Stimulated activated CD4-positive, alpha-beta T cell treated with anti-CD3 and anti-CD28 coated beads, TNF-alpha, amount 100 ng/mL, for 24 hours (primary cell): ENCODE measurements around the gene S100A5.
"Not testable (repeated sequence)": the region's sequence is repeated elsewhere in the genome, so short reads cannot be mapped to it uniquely, and the experiment has no call there.

Experiments
- DNase-seq, 3 experiments: peaks; one replicate each; pipeline ENCODE4 v3.0.0-alpha.2; 2020; ENCODE audit warnings: low read depth in 3 of 3

Gene S100A5, protein sequence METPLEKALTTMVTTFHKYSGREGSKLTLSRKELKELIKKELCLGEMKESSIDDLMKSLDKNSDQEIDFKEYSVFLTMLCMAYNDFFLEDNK

DNA sequence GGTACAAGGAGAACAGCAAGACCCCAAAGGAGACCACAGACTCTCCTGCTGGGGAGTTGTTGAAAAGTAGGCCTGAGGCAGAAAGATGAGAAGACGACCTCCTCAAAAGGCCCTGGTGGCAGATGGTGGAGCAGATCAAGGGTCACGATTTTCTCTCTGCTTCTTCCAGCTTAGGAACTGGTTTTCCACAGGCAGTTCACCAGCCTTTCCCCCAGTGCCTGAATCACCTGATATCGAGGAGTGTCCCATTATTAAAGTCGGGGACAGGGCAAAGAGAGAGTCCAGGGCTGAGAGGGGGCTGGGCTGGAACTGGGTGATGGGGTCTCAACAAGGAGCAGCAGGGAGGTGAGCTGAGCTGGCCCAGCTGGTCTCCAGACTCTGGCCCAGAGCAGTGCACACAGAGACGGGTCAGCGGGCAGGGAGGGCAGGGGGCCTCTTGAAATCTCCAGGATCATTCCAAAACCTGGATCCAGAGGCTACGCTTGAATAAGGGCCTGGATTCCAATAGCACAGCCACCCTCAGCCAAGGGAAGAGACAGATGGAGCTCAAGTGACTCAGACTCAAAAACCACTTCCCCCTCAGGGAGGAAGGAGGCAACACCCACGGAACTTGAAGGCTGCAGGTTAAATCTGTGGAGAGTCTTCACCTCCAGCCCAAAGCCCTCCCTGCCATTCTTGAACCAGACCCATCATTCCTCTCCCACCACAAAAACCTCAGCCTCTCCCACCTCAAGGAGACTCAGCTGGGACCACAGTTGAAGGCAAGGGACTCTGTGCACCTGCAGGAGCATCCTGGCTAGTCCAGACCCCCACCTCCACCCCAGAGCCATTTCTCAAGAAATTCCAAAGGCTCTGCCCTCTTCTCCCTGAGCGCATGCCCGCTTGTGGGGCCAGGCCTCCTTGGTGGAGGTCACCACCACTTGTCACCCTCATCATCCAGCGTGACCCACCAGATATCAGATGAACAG, at the start of gene S100A5:
Gene S100A5, minus strand, starts transcription at position 541 of the 968 bp plus-strand sequence. CDS start 743 bp downstream, outside the sequence.
- peak in 1 of 3 experiments; percentile 44 for DNase-seq

GRCh38 chr1:153588482-153588881, 47.7 kb upstream of the S100A5 start:
- no peak for DNase-seq

- not testable (repeated sequence) for DNase-seq
These were observed 47.3 kb upstream of the S100A5 start for GRCh38 chr1:153588033-153588432.

GRCh38 chr1:153587314-153587713, 46.6 kb upstream of the S100A5 start:
- no peak for DNase-seq

DNA sequence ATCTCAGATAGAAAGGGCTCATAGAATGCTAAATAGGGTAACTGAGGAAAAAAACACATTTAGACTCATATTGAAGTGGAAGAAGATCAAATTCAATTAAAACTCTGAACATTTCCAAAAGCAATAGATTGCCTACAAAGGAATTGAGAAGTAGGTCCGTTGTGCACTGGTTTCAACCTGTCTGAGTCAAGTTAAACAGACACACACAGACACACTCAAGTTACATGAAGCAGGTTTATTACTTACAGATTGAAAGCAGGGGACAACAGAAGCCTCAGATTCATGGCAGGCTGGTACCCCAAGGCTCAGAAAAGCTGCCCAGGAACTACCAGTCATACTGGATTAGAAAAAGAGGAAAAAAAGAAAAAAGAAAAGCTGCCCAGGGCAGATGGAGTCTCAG, 45.6 kb upstream of the S100A5 start:
- DNase-seq: no peak

DNA sequence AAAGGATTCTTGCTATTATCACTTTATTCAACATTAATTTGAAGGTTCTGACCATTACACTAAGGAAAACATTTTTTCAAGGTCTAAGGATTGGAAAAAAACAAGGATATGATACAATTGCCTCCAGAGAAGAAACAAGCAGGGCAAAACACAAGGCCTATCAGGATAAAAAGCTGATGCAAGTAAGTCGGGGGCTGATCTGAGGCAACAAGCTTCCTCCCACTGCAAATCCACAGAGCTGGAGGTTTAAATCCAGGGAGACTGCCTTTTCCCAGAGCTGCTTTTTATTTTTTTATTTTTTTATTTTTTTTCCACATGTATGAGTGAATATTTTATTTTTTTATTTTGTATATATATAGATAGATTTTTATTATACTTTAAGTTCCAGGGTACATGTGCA, 44.3 kb upstream of the S100A5 start:
- DNase-seq: no peak

GRCh38 chr1:153583976-153584375, 43.2 kb upstream of the S100A5 start:
- DNase-seq: no peak

GRCh38 chr1:153583514-153583913, 42.8 kb upstream of the S100A5 start:
- DNase-seq: not testable (repeated sequence)

- not testable (repeated sequence) for DNase-seq
These were observed 42.1 kb upstream of the S100A5 start for GRCh38 chr1:153582836-153583235.

DNA sequence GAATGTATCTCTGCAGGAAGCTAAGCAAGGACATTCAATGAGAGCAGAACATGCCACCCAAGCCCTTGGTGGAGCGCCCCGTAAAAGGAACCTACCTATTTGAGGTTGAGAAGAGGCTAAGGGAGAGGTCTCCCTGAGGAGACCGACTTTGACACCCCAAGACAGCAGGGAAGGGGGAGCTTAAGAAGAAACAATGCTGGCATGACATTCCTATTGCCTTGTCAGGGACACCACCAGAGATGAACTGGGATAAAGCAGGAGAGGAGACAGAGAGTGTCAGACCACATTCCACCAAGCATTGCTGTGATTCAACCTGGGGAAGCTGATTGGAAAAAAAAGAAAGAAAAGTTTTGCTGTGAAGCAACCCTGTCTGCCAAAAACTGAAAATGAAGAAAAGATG, 38.2 kb upstream of the S100A5 start:
- no peak for DNase-seq

GRCh38 chr1:153578490-153578889, 37.8 kb upstream of the S100A5 start:
- DNase-seq: no peak

DNA sequence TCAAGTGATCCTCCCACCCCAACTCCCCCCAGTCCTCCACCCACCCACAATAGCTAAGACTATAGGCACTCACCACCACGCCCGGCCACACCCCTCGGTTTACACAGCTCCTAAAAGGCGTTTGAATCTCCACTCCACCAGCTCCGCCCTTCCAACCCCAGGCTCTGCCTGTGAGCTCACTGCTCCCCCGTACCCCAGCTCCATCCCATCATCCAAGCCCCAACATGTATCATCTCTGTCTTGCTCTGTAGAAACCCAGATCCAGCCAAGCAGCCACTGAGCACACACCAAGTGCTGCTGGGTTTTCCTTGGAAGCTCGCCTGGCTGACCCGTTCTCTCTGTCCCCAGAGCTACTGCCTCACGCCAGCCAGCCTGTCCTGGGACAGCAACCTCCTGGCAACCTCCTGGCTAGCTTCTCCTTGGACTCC, 36.9 kb upstream of the S100A5 start:
- DNase-seq: no peak

- DNase-seq: no peak
These were observed 36.4 kb upstream of the S100A5 start for GRCh38 chr1:153577138-153577537.

GRCh38 chr1:153575497-153575896, 34.8 kb upstream of the S100A5 start:
- not testable (repeated sequence) for DNase-seq

DNA sequence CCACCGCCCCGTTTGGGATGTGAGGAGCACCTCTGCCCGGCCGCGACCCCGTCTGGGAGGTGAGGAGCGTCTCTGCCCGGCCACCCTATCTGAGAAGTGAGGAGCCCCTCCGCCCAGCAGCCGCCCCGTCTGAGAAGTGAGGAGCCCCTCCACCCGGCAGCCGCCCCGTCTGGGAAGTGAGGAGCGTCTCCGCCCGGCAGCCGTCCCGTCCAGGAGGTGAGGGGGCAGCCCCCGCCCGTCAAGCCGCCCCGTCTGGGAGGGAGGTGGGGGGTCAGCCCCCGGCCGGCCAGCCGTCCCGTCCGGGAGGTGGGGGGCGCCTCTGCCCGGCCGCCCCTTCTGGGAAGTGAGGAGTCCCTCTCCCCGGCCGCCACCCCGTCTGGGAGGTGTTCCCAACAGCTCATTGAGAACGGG, 34.4 kb upstream of the S100A5 start:
- not testable (repeated sequence) for DNase-seq

DNA sequence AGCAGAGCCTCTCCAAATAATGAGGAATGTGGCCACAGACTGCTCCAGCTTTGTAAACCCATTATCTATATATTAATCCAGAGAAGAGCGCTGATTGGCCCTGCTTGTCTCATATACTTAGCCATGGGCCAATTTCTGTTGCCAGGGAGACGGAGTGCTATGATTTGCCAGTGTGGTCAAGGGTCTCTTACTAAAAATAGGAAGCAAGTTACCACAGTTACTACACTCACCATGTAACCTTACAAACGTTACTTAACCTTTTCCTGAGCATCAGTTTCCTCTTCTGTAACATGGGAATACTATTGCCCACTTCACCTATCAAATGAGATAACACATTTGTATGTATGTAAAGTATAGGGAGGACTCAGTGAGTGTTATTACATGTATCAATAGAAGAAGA, 32.6 kb upstream of the S100A5 start:
- DNase-seq: no peak

DNA sequence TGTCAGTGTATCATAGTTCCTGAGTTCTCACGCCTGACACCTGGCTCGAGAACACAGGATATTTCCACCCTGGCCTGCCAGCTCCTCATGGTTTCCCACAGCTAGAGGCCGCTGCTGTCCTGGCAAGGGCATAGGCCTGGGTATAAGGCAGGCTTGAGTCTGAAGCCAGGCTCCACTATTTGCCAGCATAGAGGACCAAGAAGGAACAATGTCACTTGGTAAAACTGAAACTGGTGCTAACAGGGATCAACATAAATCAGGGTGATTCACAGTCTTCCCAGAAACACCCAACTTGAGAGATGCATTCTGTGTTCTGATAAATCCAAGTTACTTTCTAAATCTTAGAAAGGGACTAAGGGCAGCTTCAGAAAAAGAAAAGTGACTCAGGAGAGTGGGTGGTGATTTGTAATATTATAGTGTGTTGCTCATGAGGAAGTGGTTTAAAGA, 31.9 kb upstream of the S100A5 start:
- peak; percentile 22 to 63 (median 27) for DNase-seq

- DNase-seq: no peak
These were observed 31.0 kb upstream of the S100A5 start for GRCh38 chr1:153571706-153572105.

- DNase-seq: no peak
These were observed 30.1 kb upstream of the S100A5 start for GRCh38 chr1:153570874-153571273.

GRCh38 chr1:153569465-153569864, 28.7 kb upstream of the S100A5 start:
- DNase-seq: no peak

- DNase-seq: peak; percentile 64 to 85 (median 69)
These were observed 27.8 kb upstream of the S100A5 start for GRCh38 chr1:153568367-153569099.
